Esophagus (tissue), 2 donors: ENCODE measurements around the gene MINK1. TPM values are rescaled to one million over a fixed set of nuclear protein-coding genes. Genes with fewer than 3 reads are reported as not detected.
A peak's percentile ranks its signal among the peaks of the same experiment; 100 is the strongest.

ENCODE experiments used
- H3K27ac ChIP-seq, 2 donors: one replicate each; pipeline ENCODE4 v1.5.1; 2013; ENCODE audit warnings: low read depth in 2 of 2, mild to moderate bottlenecking in 2 of 2, inconsistent platforms in 1 of 2, low read length in 1 of 2, moderate library complexity in 1 of 2
- H3K27me3 ChIP-seq, 2 donors: one replicate each; pipeline ENCODE4 v1.6.1; 2013; ENCODE audit warnings: low read length in 2 of 2, control low read depth in 1 of 2, mild to moderate bottlenecking in 1 of 2; ENCODE audit not compliant: insufficient read depth in 2 of 2, control insufficient read depth in 1 of 2
- H3K36me3 ChIP-seq, 2 donors: one replicate each; pipeline ENCODE4 v1.6.1; 2013; ENCODE audit warnings: low read length in 1 of 2; ENCODE audit not compliant: control insufficient read depth in 2 of 2, insufficient read depth in 2 of 2
- H3K4me1 ChIP-seq, 2 donors: one replicate each; pipeline ENCODE4 v1.6.1; 2013; ENCODE audit warnings: low read length in 1 of 2; ENCODE audit not compliant: control insufficient read depth in 2 of 2, insufficient read depth in 2 of 2
- H3K4me3 ChIP-seq, 2 donors: one replicate each; pipeline ENCODE4 v1.5.1; 2013; ENCODE audit warnings: low read length in 2 of 2, mild to moderate bottlenecking in 2 of 2, low read depth in 1 of 2, moderate library complexity in 1 of 2
- H3K9me3 ChIP-seq, 2 donors: one replicate each; pipeline ENCODE4 v1.6.1; 2013; ENCODE audit warnings: mild to moderate bottlenecking in 2 of 2, low read depth in 1 of 2, low read length in 1 of 2, moderate library complexity in 1 of 2; ENCODE audit not compliant: control insufficient read depth in 2 of 2, insufficient read depth in 1 of 2
- WGBS, 2 donors: extraction: QIAGEN DNeasy Blood & Tissue Kit; methylation state at CpG; one replicate each; pipeline ENCODE4 v1.1.7; 2013; 5-methylcytosine and 5-hydroxymethylcytosine counted together
- polyA plus RNA-seq, 2 donors: library from polyadenylated mRNA; stranded (reverse); fragments of 200-250 nt; gene quantifications; one replicate each; pipeline ENCODE4 v1.2.3, GENCODE V29; 2013
- donor health status: healthy with polysubstance abuse.
- donor health status: Bipolar disorder and iron deficiency.

Gene MINK1
- polyA plus RNA-seq, 2 donors: 86.1 to 161 TPM

DNA sequence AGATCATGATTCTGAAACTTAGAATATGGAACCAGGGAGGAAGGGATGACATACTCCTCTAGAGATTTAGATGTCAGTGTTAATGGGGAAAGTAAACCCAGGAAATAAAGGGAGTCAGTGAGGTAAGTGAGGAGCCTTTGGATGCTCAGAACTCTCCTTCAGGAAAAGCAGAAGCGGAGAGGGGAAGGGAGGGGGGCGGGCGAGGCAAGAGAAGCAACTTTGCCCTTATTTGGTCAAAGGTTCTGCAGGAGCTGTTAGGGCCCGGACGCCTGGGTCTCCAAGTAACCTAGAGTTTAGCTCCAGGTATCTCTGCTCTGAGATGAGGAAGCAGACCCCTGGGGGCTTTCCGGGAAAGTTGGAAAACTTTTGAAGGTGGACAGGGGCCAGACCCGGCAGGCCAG is 113.9 kb downstream of the MINK1 start:
- Histone ChIP-seq H3K36me3 (peaks cover 5 to 27% of the 10 kb centered on the region in 2 donors), H3K4me1 (peaks cover 2 to 15% of the 10 kb centered on the region in 2 donors)
- 0 to 1% methylated on average over 7 of the region's 7 CpGs for WGBS, 2 donors

More for the DNA sequence above, 113.9 kb downstream of the MINK1 start:
- Histone ChIP-seq H3K4me3 (peak overlapping the region; percentile 33 to 77), H3K9me3 (no peaks in the 10 kb centered on the region), H3K27me3 (no peaks in the 10 kb centered on the region), H3K27ac (peak overlapping the region; percentile 90 to 100)

Other genes with a start within 250 kb of the MINK1 start
- gene SMTNL2, start 248.8 kb upstream of the MINK1 start, polyA plus RNA-seq: 1 to 10 TPM in 1 of 2 donors, under 1 TPM in 1; 0.53 to 1.4 TPM
- gene ALOX15, start 191.7 kb upstream of the MINK1 start, polyA plus RNA-seq: under 1 TPM; 0.04 to 0.22 TPM
- gene PELP1, start 129.2 kb upstream of the MINK1 start, polyA plus RNA-seq: 10 to 100 TPM; 19.2 to 29.8 TPM
- 10 to 100 TPM; 10.6 TPM for gene ARRB2, start 122.7 kb upstream of the MINK1 start, polyA plus RNA-seq
- gene MED11, start 101.9 kb upstream of the MINK1 start, polyA plus RNA-seq: 10 to 100 TPM; 29.8 to 31.1 TPM
- gene ZMYND15, start 93.5 kb upstream of the MINK1 start, polyA plus RNA-seq: under 1 TPM; 0.82 to 0.96 TPM
- gene CXCL16, start 93.4 kb upstream of the MINK1 start, polyA plus RNA-seq: 10 to 100 TPM; 10.9 to 20.3 TPM
- gene TM4SF5, start 61.5 kb upstream of the MINK1 start, polyA plus RNA-seq: under 1 TPM in 1 of 2 donors, not detected in 1; 0.07 TPM
- gene VMO1, start 47.0 kb upstream of the MINK1 start, polyA plus RNA-seq: 1 to 10 TPM; 1.3 to 1.5 TPM
- under 1 TPM in 1 of 2 donors, not detected in 1; 0.38 TPM for gene GLTPD2, start 44.4 kb upstream of the MINK1 start, polyA plus RNA-seq
- gene PSMB6, start 37.2 kb upstream of the MINK1 start, polyA plus RNA-seq: 100 to 1,000 TPM; 110 to 248 TPM
- gene PLD2, start 26.2 kb upstream of the MINK1 start, polyA plus RNA-seq: 10 to 100 TPM; 66.9 to 67.4 TPM
- gene C17orf107, start 66.2 kb downstream of the MINK1 start, polyA plus RNA-seq: under 1 TPM; 0.58 to 0.71 TPM
- under 1 TPM; 0.16 to 0.47 TPM for gene CHRNE, start 69.8 kb downstream of the MINK1 start, polyA plus RNA-seq
- gene GP1BA, start 98.9 kb downstream of the MINK1 start, polyA plus RNA-seq: under 1 TPM; 0.02 to 0.12 TPM
- 10 to 100 TPM; 18.3 to 43.4 TPM for gene SLC25A11, start 106.7 kb downstream of the MINK1 start, polyA plus RNA-seq
- gene RNF167, start 106.9 kb downstream of the MINK1 start, polyA plus RNA-seq: 100 to 1,000 TPM in 1 of 2 donors, 10 to 100 TPM in 1; 79.5 to 149 TPM
- gene PFN1, start 115.2 kb downstream of the MINK1 start, polyA plus RNA-seq: 100 to 1,000 TPM; 371 to 761 TPM
- gene ENO3, start 117.8 kb downstream of the MINK1 start, polyA plus RNA-seq: 10 to 100 TPM in 1 of 2 donors, 1 to 10 TPM in 1; 1.7 to 10.8 TPM
- gene SPAG7, start 134.5 kb downstream of the MINK1 start, polyA plus RNA-seq: 10 to 100 TPM; 48.9 to 56.4 TPM
- gene CAMTA2, start 154.3 kb downstream of the MINK1 start, polyA plus RNA-seq: 10 to 100 TPM; 26.3 to 50.8 TPM
- gene INCA1, start 164.2 kb downstream of the MINK1 start, polyA plus RNA-seq: 1 to 10 TPM in 1 of 2 donors, under 1 TPM in 1; 0.67 to 1.2 TPM
- 10 to 100 TPM; 64.7 to 71.6 TPM for gene KIF1C, start 164.6 kb downstream of the MINK1 start, polyA plus RNA-seq
- 1 to 10 TPM in 1 of 2 donors, under 1 TPM in 1; 0.92 to 3.1 TPM for gene SLC52A1, start 202.1 kb downstream of the MINK1 start, polyA plus RNA-seq
- gene ZFP3, start 245.1 kb downstream of the MINK1 start, polyA plus RNA-seq: 1 to 10 TPM; 1.5 to 1.8 TPM